GM12878 (cell line): ENCODE data around the gene TBCD. TPM values are rescaled to one million over a fixed set of nuclear protein-coding genes. Genes with fewer than 3 reads are reported as not detected.

Source experiments
- ATAC-seq: fragments of 200-7000 bp; cut with Tn5 transposase; 3 replicates; pipeline ENCODE4 v1.9.1; 2020; ENCODE audit warnings: mild to moderate bottlenecking, moderate library complexity
- BruUV-seq: library from RNA; stranded (reverse); fragments of 400-500 nt; replicated peaks from 2 replicates; lab custom pipeline; 2021; lab: Mats Ljungman, UMichigan
- CTCF ChIA-PET: fragments of 300-600 bp; sonication (Branson Sonifier 250); formaldehyde crosslinking; extraction: SDS; loops from one replicate; lab custom pipeline; 2021; ENCODE audit warnings: inconsistent platforms; lab: Yijun Ruan, JAX
- POLR2A ChIA-PET: fragments of 350-600 bp; formaldehyde crosslinking; extraction: SDS; loops from one replicate; lab custom pipeline; 2021; ENCODE audit warnings: inconsistent platforms; lab: Charles Lee
- RAD21 ChIA-PET: fragments of 300-600 bp; sonication (Branson Sonifier 250); formaldehyde crosslinking; loops from one replicate; lab custom pipeline; 2023; ENCODE audit warnings: antibody characterized with exemption; ENCODE audit not compliant: unreplicated experiment; lab: Charles Lee
- SMC1A ChIA-PET: fragments of 300-600 bp; sonication (Branson Sonifier 250); formaldehyde crosslinking; loops from one replicate; lab custom pipeline; 2023; ENCODE audit not compliant: unreplicated experiment, uncharacterized antibody; lab: Charles Lee
- DNase-seq: peaks from one replicate; pipeline ENCODE4 v3.0.0-alpha.2; 2011; ENCODE audit warnings: low read depth, low spot score
- FAIRE-seq: peaks from 3 replicates; lab custom pipeline; 2011; peaks lifted over from hg19 to GRCh38; lab: Jason Lieb, UNC
- H2AFZ ChIP-seq: 2 replicates; pipeline ENCODE4 v1.6.0; 2011; ENCODE audit warnings: low read depth, low read length, control low read depth; ENCODE audit not compliant: control insufficient read depth
- H3K27ac ChIP-seq: 2 replicates; pipeline ENCODE4 v1.5.1; 2011; ENCODE audit warnings: control low read depth; ENCODE audit not compliant: control insufficient read depth, insufficient read depth
- H3K27me3 ChIP-seq, 2 experiments: replicated peaks in 1 of 2; 2 replicates each; pipeline versions ENCODE4 v1.6.0 to v1.6.1; 2011; ENCODE audit warnings: low read length in 1 of 2; ENCODE audit not compliant: control insufficient read depth in 2 of 2, insufficient read depth in 2 of 2
- H3K36me3 ChIP-seq, 2 experiments: 2 replicates each; pipeline ENCODE4 v1.5.1; 2011; ENCODE audit warnings: low read length in 1 of 2; ENCODE audit not compliant: control insufficient read depth in 2 of 2, insufficient read depth in 2 of 2
- H3K4me1 ChIP-seq: 2 replicates; pipeline ENCODE4 v1.6.1; 2011; ENCODE audit warnings: mild to moderate bottlenecking, low read length, moderate library complexity, mixed read lengths; ENCODE audit not compliant: control insufficient read depth, insufficient read depth
- H3K4me2 ChIP-seq: 2 replicates; pipeline ENCODE4 v1.6.0; 2011; ENCODE audit warnings: control low read depth; ENCODE audit not compliant: control insufficient read depth, insufficient read depth
- H3K4me3 ChIP-seq: fragments of 200-600 bp; sonication (generic); 2 replicates; pipeline ENCODE4 v1.5.1; 2016
- H3K79me2 ChIP-seq: 2 replicates; pipeline ENCODE4 v1.6.0; 2011; ENCODE audit warnings: low read length; ENCODE audit not compliant: control insufficient read depth, insufficient read depth
- H3K9ac ChIP-seq: 2 replicates; pipeline ENCODE4 v1.8.0; 2011; ENCODE audit warnings: low read length, control low read depth, mixed read lengths; ENCODE audit not compliant: control insufficient read depth, insufficient read depth
- H3K9me3 ChIP-seq: replicated peaks from 3 replicates; pipeline ENCODE4 v1.5.1; 2011; ENCODE audit warnings: mild to moderate bottlenecking, low read length; ENCODE audit not compliant: control insufficient read depth, insufficient read depth
- H4K20me1 ChIP-seq: 2 replicates; pipeline ENCODE4 v1.6.0; 2011; ENCODE audit not compliant: control insufficient read depth, insufficient read depth
- ASH2L ChIP-seq: fragments of 300-600, 200-600 bp; sonication (generic); IDR thresholded peaks from 2 replicates; pipeline ENCODE4 v1.6.1; 2017; ENCODE audit warnings: low read depth, mild to moderate bottlenecking, borderline replicate concordance
- BACH1 ChIP-seq: fragments of 450-650 bp; IDR thresholded peaks from 2 replicates; pipeline ENCODE4 v1.6.1; 2017; ENCODE audit warnings: mild to moderate bottlenecking, borderline replicate concordance
- ETV6 ChIP-seq, 2 experiments: fragments of 450-650 bp in 1 of 2; IDR thresholded peaks in 1 of 2; conservative IDR thresholded peaks in 1 of 2; 2 replicates each; pipeline ENCODE4 v1.6.1; 2014; ENCODE audit warnings: antibody characterized with exemption in 1 of 2, borderline replicate concordance in 1 of 2, low read depth in 1 of 2, mild to moderate bottlenecking in 1 of 2, moderate library complexity in 1 of 2
- FOS ChIP-seq: IDR thresholded peaks from 3 replicates; pipeline ENCODE4 v1.6.1; 2011; ENCODE audit warnings: borderline replicate concordance; ENCODE audit not compliant: insufficient read length; ENCODE audit errors: extremely low read depth
- JUNB ChIP-seq: IDR thresholded peaks from 2 replicates; pipeline ENCODE4 v1.6.1; 2016; ENCODE audit warnings: antibody characterized with exemption, mild to moderate bottlenecking
- NFYA ChIP-seq: IDR thresholded peaks from 2 replicates; pipeline ENCODE4 v1.6.1; 2011; ENCODE audit warnings: low read depth, mild to moderate bottlenecking, low read length, improper control_type of control experiment, borderline replicate concordance
- PML ChIP-seq: IDR thresholded peaks from 2 replicates; pipeline ENCODE4 v1.6.1; 2012; ENCODE audit warnings: low read length, inconsistent platforms
- YY1 ChIP-seq: IDR thresholded peaks from 2 replicates; pipeline ENCODE4 v1.6.1; 2011; ENCODE audit warnings: low read depth, mild to moderate bottlenecking, low read length
- ZBED1 ChIP-seq: IDR thresholded peaks from 2 replicates; pipeline ENCODE4 v1.6.1; 2016; ENCODE audit warnings: borderline replicate concordance
- ZNF622 ChIP-seq: fragments of 450-650 bp; IDR thresholded peaks from 2 replicates; pipeline ENCODE4 v1.6.1; 2017; ENCODE audit warnings: mild to moderate bottlenecking, inconsistent platforms
- ZSCAN29 ChIP-seq: fragments of 450-650 bp; IDR thresholded peaks from 2 replicates; pipeline ENCODE4 v1.6.1; 2017; ENCODE audit warnings: mild to moderate bottlenecking, moderate library complexity
- WGBS: methylation state at CpG from one replicate; pipeline ENCODE4 v1.1.6; 2016; ENCODE audit warnings: low lambda C conversion rate; ENCODE audit not compliant: insufficient replicate concordance, insufficient coverage; ENCODE audit errors: missing lambda C conversion rate; 5-methylcytosine and 5-hydroxymethylcytosine counted together
- in situ Hi-C: fragments of 300-500 bp; cut with MboI; formaldehyde crosslinking; loops from 9 replicates; pipeline ENCODE4 v1.14.3; 2018; ENCODE audit warnings: mixed read lengths
- intact Hi-C: fragments of 100-400 bp; cut with micrococcal nuclease; formaldehyde crosslinking; loops from one replicate; pipeline ENCODE4 v1.14.2; 2022; ENCODE audit not compliant: unreplicated experiment
- polyA plus RNA-seq, 11 experiments: library from polyadenylated mRNA; depleted of rRNA in 4 of 11; unstranded in 6 of 11; stranded (reverse) in 5 of 11; fragments of >200 nt; fragmentation: Nextera tagmentation in 4 of 11; fragmentation: Illumina TruSeq in 1 of 11; extraction: Ambion mirVana in 4 of 11; extraction: Trizol in 1 of 11; gene quantifications; 1 replicate in 1 of 11; 2 replicates in 10 of 11; pipeline versions ENCODE4 v1.2.1 to v1.2.3, GENCODE V29; 2011 to 2016; ENCODE audit warnings: inconsistent platforms in 2 of 11, missing spikeins in 2 of 11, low read depth in 1 of 11
- total RNA-seq, 4 experiments: library from RNA; depleted of rRNA in 3 of 4; stranded (reverse); fragments of >200 nt in 3 of 4; fragmentation: Illumina TruSeq in 1 of 4; extraction: Trizol in 1 of 4; gene quantifications; 2 replicates each; pipeline versions ENCODE4 v1.2.1 to v1.2.3, GENCODE V29; 2013 to 2021
- TF ChIP-seq, protein P1 (sequence below): IDR thresholded peaks from 2 replicates; pipeline ENCODE4 v1.6.1; 2011; ENCODE audit warnings: mild to moderate bottlenecking, low read depth, low read length, moderate library complexity; ENCODE audit not compliant: insufficient replicate concordance

The TBCD gene
- total and polyA plus RNA-seq, 10 of the 15 experiments (the other 5 are each of a cell fraction or from before 2014, with no cell fraction given), result 10.3 to 114 (median 52.4) TPM

DNA sequence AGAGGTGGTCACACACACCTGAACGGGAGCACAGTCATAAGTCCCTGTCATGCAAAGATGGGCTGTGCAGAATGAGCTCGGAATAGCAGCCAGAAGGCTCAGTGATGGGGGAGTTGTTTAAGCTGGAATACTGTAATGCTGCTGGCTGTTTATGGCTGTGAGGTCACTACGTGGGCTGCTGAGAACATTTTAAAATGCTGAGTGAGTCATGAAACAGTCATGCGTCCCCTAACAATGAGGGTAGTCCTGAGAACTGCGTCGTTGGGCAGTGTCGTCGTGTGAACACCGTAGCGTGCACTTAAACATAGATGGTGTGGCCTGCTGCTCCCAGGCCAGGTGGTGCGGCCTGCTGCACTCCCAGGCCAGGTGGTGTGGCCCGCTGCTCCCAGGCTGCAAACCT lies 39.7 kb downstream of the TBCD start:
- Histone ChIP-seq H3K4me3 (no peak overlapping the region), H4K20me1 (no peaks in the 10 kb centered on the region), H3K9ac (no peak overlapping the region), H2AFZ (no peak overlapping the region), H3K27ac (no peak overlapping the region), H3K27me3 (no peaks in the 10 kb centered on the region), H3K9me3 (no peaks in the 10 kb centered on the region), H3K79me2 (no peaks in the 10 kb centered on the region), H3K4me2 (no peak overlapping the region), H3K36me3 (peaks cover 0 to 2% of the 10 kb centered on the region in 2 experiments; a peak in 3 of 4 replicates), H3K4me1 (peaks cover 8% of the 10 kb centered on the region; the same call in 1 of the 2 replicates)
- ChIA-PET CTCF (interaction anchor here (1.2 kb wide), 1 partner anchor 10 kb away, joined by 4 read pairs; no protein-coding TSS in a partner anchor), SMC1A (no interaction called here), POLR2A (no interaction called here), RAD21 (no interaction called here)
- intact Hi-C loops, result no loop called here
- no TSS peak for BruUV-seq
- 98% methylated on average over 12 of the region's 12 CpGs for WGBS
- no peak for DNase-seq
- FAIRE-seq, result no peak
- no peak for TF ChIP-seq PML
- TF ChIP-seq NFYA, result no peak
- TF ChIP-seq ETV6 (conservative IDR thresholded peaks at IDR 0.05 in 1 of 2, IDR thresholded peaks at IDR 0.05 in 1 of 2; ENCODE audit: borderline replicate concordance in 1 of 2, low read depth in 1 of 2), result no peak
- TF ChIP-seq ZNF622, result no peak
- no peak for TF ChIP-seq ZSCAN29
- TF ChIP-seq ASH2L, result no peak
- TF ChIP-seq YY1, result no peak
- no peak for TF ChIP-seq BACH1
- TF ChIP-seq, protein P1, sequence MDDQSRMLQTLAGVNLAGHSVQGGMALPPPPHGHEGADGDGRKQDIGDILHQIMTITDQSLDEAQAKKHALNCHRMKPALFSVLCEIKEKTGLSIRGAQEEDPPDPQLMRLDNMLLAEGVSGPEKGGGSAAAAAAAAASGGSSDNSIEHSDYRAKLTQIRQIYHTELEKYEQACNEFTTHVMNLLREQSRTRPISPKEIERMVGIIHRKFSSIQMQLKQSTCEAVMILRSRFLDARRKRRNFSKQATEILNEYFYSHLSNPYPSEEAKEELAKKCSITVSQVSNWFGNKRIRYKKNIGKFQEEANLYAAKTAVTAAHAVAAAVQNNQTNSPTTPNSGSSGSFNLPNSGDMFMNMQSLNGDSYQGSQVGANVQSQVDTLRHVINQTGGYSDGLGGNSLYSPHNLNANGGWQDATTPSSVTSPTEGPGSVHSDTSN, result no peak
- no peak for TF ChIP-seq ZBED1
- TF ChIP-seq JUNB, result no peak
- TF ChIP-seq FOS, result no peak
- in situ Hi-C loops, result no loop called here
- ATAC-seq, result no peak
